K562 (cell line): ENCODE measurements around the gene RWDD3.

Experiments
- BHLHE40 ChIP-seq: IDR thresholded peaks from 2 replicates; pipeline ENCODE4 v1.6.1; 2011; ENCODE audit warnings: low read length, improper control_type of control experiment
- ELF4 ChIP-seq: fragments of 450-650 bp; formaldehyde crosslinking; IDR thresholded peaks from 2 replicates; pipeline ENCODE4 v1.4.0; 2022; ENCODE audit warnings: missing genetic modification characterization
- EZH2 ChIP-seq: IDR thresholded peaks from 2 replicates; pipeline ENCODE4 v1.6.1; 2012; ENCODE audit warnings: low read depth, mild to moderate bottlenecking, inconsistent platforms, low read length, borderline replicate concordance
- HMG20A ChIP-seq: fragments of 450-650 bp; formaldehyde crosslinking; conservative IDR thresholded peaks from 2 replicates; pipeline ENCODE4 v1.4.0; 2020; ENCODE audit warnings: mild to moderate bottlenecking, mixed read lengths
- HNRNPL ChIP-seq: fragments of 200-400 bp; formaldehyde crosslinking; IDR thresholded peaks from 2 replicates; pipeline ENCODE4 v1.6.1; 2017; ENCODE audit warnings: low read depth, mild to moderate bottlenecking, low read length
- POLR2A ChIP-seq: fragments of 450-650 bp; conservative IDR thresholded peaks from 2 replicates; pipeline ENCODE4 v1.6.1; 2016
- SIN3A ChIP-seq, 2 experiments: fragments of 150-350 bp in 1 of 2; IDR thresholded peaks; 2 replicates each; pipeline ENCODE4 v1.6.1; 2011 to 2016; ENCODE audit warnings: borderline replicate concordance in 2 of 2, low read depth in 2 of 2, low read length in 2 of 2, mild to moderate bottlenecking in 2 of 2, moderate library complexity in 2 of 2; ENCODE audit not compliant: control insufficient read depth in 1 of 2
- TCF7L2 ChIP-seq: fragments of 150-350 bp; IDR thresholded peaks from 2 replicates; pipeline ENCODE4 v1.6.1; 2016; ENCODE audit warnings: low read depth, mild to moderate bottlenecking, low read length, moderate library complexity
- ZBTB1 ChIP-seq: sonication (generic); formaldehyde crosslinking; IDR thresholded peaks from 2 replicates; pipeline ENCODE4 v1.8.1; 2023; ENCODE audit warnings: missing genetic modification reagents, low read depth, mild to moderate bottlenecking, borderline replicate concordance
- ZNF12 ChIP-seq: sonication (generic); formaldehyde crosslinking; IDR thresholded peaks from 2 replicates; pipeline ENCODE4 v1.4.0; 2020; ENCODE audit warnings: mild to moderate bottlenecking, missing genetic modification reagents
- TF ChIP-seq, protein P1 (sequence below): sonication (generic); formaldehyde crosslinking; IDR thresholded peaks from 2 replicates; pipeline ENCODE4 v1.8.1; 2023; ENCODE audit warnings: mild to moderate bottlenecking, missing genetic modification reagents
- TF ChIP-seq, protein P2 (sequence below): fragments of 450-650 bp; conservative IDR thresholded peaks from 2 replicates; pipeline ENCODE4 v1.6.1; 2016; ENCODE audit warnings: missing genetic modification characterization, low read depth, mild to moderate bottlenecking, control low read depth, missing compliant biosample characterization

GRCh38 chr1:95222629-95223028 is 11.4 kb upstream of the RWDD3 start:
- TF ChIP-seq POLR2A: no peak
- TF ChIP-seq, protein P1, sequence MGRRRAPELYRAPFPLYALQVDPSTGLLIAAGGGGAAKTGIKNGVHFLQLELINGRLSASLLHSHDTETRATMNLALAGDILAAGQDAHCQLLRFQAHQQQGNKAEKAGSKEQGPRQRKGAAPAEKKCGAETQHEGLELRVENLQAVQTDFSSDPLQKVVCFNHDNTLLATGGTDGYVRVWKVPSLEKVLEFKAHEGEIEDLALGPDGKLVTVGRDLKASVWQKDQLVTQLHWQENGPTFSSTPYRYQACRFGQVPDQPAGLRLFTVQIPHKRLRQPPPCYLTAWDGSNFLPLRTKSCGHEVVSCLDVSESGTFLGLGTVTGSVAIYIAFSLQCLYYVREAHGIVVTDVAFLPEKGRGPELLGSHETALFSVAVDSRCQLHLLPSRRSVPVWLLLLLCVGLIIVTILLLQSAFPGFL (CRISPR knock-in tag): no peak
- no peak for TF ChIP-seq BHLHE40
- no peak for TF ChIP-seq ELF4 (CRISPR knock-in tag)
- no peak for TF ChIP-seq HMG20A (CRISPR knock-in tag)
- TF ChIP-seq ZBTB1: no peak
- no peak for TF ChIP-seq ZNF12 (CRISPR knock-in tag)
- TF ChIP-seq EZH2: no peak
- TF ChIP-seq HNRNPL: no peak
- no peak for TF ChIP-seq TCF7L2
- TF ChIP-seq, protein P2, sequence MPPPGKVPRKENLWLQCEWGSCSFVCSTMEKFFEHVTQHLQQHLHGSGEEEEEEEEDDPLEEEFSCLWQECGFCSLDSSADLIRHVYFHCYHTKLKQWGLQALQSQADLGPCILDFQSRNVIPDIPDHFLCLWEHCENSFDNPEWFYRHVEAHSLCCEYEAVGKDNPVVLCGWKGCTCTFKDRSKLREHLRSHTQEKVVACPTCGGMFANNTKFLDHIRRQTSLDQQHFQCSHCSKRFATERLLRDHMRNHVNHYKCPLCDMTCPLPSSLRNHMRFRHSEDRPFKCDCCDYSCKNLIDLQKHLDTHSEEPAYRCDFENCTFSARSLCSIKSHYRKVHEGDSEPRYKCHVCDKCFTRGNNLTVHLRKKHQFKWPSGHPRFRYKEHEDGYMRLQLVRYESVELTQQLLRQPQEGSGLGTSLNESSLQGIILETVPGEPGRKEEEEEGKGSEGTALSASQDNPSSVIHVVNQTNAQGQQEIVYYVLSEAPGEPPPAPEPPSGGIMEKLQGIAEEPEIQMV (tag): no peak
- TF ChIP-seq SIN3A (IDR thresholded peaks at IDR 0.05; ENCODE audit: borderline replicate concordance in 2 of 2, control insufficient read depth in 1 of 2, low read depth in 2 of 2, low read length in 2 of 2): no peak
